Left ventricle myocardium superior (tissue), 1 donor: ENCODE results near the gene PARP3. TPM values are rescaled to one million over a fixed set of nuclear protein-coding genes. Genes with fewer than 3 reads are reported as not detected.
A peak's percentile ranks its signal among the peaks of the same experiment; 100 is the strongest.

Experiments
- ATAC-seq: fragments of 200-7000 bp; cut with Tn5 transposase; one replicate; pipeline ENCODE4 v1.9.1; 2020; ENCODE audit warnings: mild to moderate bottlenecking, moderate library complexity
- DNase-seq: peaks from one replicate; pipeline ENCODE4 v3.0.0-alpha.2; 2020
- intact Hi-C: fragments of 100-400 bp; cut with micrococcal nuclease; formaldehyde crosslinking; loops from one replicate; pipeline ENCODE4 v1.11.0; 2022
- total RNA-seq: library from RNA; stranded (reverse); fragmentation: NEBNext Ultra II Directional; extraction: Animal tissue kit (Norgen Biotek cat#: 25700); gene quantifications from one replicate; pipeline ENCODE4 v1.2.1, GENCODE V29; 2021
- donor health status: DM: no; HTN: yes; CAD: no; lungs with severe emphysema.

Gene PARP3
- total RNA-seq, 1 donor from 2014 or later: 14.7 TPM

DNA sequence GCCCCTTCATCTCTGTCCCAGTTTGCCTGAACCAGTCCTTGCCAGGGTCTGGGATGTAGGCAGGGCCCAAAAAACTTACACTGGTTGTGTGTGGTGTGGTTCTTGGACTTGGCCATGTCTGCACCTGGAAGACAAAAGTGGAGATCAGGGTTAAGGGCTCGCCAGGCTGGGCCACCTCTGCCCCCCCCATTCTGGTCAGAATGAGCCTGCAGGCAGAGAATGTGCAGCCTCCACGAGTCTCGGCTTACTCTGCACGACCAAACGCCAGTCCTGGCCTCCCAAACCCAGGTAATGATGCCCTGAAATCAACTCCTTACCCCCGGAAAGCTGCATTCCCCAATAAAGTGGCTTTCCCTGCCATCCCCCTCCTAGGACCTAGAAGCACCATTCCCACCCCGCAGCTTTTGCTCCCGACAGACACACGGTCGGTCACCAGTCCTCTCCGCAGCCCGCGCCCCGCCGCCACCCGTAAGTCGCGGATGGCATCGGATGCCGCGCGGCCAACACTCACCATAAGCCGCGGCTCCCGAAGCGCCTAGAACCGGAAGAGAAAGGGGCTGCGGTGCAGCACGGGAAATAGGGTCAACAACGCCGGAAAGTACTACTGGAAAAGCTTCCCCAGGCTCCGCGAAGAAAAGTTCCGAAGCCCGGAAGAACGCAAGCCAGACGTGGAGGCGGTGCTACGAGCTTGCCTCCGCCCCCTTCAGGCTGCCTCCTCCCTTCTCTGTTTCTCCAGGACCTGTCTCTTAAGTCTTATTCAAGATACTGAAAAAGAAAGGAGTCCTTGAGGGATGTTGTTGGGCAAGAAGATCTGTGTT, 53.4 kb downstream of the PARP3 start, which contains the start of gene RPL29:
TSS of gene RPL29 (minus strand) at position 550 of the 818 bp plus-strand sequence. CDS start at position 116, 434 bp downstream.
- DNase-seq (peak; percentile 91), ATAC-seq (peak; percentile 94)
- intact Hi-C loops: no loop called here

DNA sequence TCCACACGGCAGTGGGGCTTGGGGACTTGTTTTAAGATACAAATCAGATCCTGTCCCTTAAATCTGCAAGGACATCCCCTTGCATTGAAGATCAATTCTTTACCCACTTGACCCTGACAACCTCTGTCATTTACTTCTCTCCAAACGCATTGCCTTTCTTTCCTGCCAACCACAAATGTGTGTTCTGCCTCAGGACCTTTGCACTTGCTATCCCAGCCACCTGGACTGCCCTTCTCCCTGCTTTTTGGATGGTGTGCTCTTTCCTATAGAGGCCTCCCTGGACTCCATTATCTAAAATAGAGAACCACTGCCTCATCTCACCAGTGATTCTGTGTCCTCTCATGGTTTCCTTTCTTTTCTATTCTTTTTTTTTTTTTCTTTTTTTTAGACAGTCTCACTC, 55.0 kb downstream of the PARP3 start:
- no peak for DNase-seq
- intact Hi-C loops: no loop called here
- ATAC-seq: no peak

DNA sequence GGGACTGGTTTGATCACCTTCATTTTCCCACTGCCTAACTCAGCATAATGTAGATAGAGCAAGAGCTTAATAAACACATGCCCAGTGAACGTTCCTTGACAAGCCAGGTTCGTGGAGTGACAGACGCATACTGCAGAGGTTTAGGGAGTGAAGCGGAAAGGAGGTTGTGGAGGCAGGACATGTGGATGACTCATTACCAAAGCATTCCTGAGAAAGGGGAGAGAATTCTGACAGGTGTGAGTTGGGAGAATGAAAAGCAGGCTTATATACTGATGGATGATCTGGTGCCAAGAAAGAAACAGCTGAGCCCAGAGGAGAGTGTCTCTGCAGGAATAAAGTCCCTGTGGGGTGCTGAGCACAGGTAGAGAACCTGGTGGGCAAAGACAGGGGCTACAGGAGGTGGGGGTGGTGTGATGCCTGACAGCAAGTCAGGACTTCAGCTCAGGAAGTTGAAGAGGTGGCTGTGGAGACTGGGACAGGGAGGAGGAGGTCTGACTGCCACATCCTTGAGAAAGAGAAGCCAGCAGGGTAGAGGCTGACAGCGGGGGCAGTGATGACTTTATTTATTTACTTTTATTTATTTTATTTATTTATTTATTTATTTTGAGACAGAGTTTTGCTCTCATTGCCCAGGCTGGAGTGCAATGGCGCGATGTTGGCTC, 55.9 kb downstream of the PARP3 start:
- DNase-seq: no peak
- intact Hi-C loops: no loop called here
- no peak for ATAC-seq

Other genes with a start within 250 kb of the PARP3 start
- gene GRM2, start 235.3 kb upstream of the PARP3 start, total RNA-seq: 0.07 TPM
- gene IQCF6, start 163.1 kb upstream of the PARP3 start, total RNA-seq: not detected
- not detected for gene IQCF2, start 80.7 kb upstream of the PARP3 start, total RNA-seq
- not detected for gene IQCF5, start 66.8 kb upstream of the PARP3 start, total RNA-seq
- gene IQCF1, start 39.0 kb upstream of the PARP3 start, total RNA-seq: not detected
- 8.2 TPM for gene RRP9, start 459 bp upstream of the PARP3 start, total RNA-seq
- 0.15 TPM for gene GPR62, start 13.0 kb downstream of the PARP3 start, total RNA-seq
- gene PCBP4, start 25.1 kb downstream of the PARP3 start, total RNA-seq: 71.6 TPM
- gene ABHD14B, start 31.7 kb downstream of the PARP3 start, total RNA-seq: 13.1 TPM
- 27.0 TPM for gene ABHD14A, start 32.7 kb downstream of the PARP3 start, total RNA-seq
- 18.5 TPM for gene ACY1, start 41.2 kb downstream of the PARP3 start, total RNA-seq
- gene RPL29, start 53.5 kb downstream of the PARP3 start, total RNA-seq: 663 TPM
- gene DUSP7, start 114.2 kb downstream of the PARP3 start, total RNA-seq: 25.2 TPM
- gene POC1A, start 212.1 kb downstream of the PARP3 start, total RNA-seq: 1.5 TPM